ENCODE measurements around the gene WDR88.
A peak's percentile ranks its signal among the peaks of the same experiment; 100 is the strongest.
"Not testable (repeated sequence)": the region's sequence is repeated elsewhere in the genome, so short reads cannot be mapped to it uniquely, and the experiment has no call there.

The WDR88 gene

DNA sequence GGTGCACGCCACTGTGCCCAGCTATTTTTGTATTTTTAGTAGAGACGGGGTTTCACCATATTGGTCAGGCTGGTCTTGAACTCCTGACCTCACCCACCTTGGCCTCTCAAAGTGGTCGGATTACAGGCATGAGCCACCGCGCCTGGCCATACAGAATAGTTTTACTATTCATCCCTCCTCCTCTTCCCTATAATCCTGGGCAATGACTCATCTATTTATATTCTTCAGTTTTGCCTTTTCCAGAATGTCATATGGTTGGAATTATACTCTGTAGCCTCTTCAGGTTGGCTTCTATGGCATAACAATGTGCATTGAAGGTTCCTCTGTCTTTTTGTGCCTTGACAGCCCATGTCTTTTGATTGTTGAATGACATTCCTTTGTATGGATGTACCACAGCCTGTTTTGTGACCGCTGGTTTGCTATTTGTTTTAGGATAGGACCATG is 40.0 kb downstream of the WDR88 start:
- DNase-seq (ENCODE audit: low spot score) = peak; percentile 46

DNA sequence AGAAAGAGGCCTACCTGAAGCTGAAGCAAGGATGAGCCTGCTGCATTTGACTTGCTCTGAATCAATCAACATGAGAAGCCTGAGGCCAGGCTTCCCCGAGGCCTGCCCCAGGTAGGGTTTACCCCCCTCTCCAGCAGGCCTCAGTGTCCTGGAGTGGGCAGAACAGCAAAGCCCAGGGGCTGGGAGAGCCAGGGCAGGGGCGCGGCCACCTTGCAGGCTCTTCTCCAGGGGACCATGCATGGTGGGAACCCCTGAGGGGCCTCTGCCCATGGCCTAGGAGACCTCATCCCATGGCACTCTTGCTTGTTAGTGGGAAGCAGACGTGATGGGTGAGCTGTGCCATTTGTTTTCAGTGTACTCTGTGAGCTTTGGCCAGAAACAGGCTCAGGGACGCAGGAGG is 42.3 kb downstream of the WDR88 start:
- DNase-seq (ENCODE audit: low spot score) = no peak

DNA sequence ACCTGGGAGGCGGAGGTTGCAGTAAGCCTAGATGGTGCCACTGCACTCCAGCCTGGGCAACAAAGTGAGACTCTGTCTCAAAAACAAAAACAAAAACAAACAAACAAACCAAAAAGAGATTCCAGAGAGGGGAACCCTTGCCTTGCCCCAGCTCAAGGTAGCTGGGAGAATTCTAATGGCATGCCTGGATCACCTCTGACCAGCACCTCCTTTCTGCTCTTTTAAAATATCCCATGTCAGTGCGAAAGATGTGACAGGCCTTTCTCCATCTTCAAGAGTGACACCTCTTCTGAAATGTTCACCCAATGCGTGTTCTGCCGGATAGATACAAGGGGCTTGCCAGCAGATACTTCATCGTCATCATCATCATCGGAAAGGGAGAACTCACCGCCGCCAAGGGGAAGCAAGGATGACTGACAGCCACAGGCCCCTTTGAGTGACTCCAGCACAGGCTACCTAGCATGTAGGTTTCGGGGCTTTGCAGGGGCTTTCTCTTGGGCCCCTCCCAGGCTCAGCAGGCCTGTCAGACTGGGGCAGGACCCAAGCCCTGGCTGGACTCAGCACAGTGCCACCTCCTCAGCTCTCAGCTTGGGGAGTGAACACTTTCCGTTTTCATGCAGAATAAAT is 43.4 kb downstream of the WDR88 start:
- DNase-seq (ENCODE audit: low spot score) = no peak

DNA sequence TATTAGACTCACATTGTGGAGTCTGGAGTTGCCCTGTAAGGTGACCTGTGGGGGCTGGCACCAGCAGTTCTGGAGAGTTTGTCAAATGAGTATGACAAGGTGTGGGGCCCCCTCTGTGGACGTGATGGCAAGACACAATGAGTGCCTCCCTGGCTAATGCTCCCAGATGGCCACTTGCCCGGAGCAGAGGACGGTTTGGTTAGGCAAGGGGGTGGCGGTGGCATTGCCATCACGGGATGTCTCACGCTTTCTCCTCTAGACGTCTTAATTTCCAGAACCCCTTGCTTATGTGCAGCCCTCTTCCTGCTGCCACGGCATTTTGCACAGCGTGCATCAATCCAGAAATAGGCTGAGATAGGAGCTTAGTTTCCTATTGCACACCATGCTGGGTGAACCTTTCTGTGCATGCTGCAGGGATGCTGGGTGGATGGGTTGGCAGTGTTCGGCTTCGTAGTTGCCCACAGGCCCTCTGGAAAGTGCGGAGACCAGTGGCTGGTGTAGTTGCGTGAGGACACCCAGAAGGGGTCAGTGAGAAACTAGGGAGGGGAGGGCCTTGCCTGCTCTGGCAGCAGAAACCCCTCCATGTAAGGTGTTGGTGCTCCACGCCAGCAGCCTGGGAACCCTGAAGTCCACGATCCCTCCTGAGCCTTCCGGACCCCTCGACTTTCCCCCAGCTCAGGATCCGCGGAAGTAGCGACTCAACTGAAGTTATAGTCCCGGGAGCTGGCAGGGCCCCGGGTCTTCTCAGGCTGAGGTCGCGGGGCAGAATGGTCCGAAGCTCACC is 44.2 kb downstream of the WDR88 start:
- peak; percentile 67 for DNase-seq (ENCODE audit: low spot score)

DNA sequence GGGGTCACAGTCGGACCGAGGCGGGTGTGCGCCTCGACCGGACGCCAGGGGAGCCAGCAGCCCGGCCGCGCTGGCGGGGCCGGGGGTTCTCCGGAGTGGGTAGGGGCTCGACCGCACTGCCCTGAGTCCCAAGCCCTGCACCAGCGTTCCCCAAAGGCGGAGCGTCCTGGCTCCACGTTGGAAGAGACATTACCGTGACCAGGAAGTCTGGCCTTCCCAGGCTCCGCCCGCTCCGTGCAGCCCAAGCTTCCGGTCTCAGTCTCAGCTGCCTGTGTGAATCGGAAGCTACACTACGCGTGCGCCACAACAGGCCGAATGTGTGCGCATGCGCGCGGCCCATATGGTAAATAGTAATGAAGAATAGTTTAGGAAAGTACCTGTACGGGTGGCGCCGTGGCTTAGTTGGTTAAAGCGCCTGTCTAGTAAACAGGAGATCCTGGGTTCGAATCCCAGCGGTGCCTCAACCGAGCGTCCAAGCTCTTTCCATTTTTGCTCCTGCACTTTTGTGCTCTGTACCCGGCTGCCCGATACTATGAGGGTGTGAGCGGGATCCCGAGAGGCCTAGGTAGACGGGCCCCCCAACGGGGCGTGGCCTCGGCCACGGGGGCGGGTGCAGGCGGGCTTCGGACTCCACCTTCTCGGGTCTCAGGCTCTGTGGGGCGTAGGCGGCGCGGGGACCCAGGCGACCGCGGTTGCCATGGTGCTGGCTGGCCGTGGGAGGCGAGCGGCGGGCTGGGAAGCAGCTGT is 44.9 kb downstream of the WDR88 start:
- peak; percentile 97 for DNase-seq (ENCODE audit: low spot score)

DNA sequence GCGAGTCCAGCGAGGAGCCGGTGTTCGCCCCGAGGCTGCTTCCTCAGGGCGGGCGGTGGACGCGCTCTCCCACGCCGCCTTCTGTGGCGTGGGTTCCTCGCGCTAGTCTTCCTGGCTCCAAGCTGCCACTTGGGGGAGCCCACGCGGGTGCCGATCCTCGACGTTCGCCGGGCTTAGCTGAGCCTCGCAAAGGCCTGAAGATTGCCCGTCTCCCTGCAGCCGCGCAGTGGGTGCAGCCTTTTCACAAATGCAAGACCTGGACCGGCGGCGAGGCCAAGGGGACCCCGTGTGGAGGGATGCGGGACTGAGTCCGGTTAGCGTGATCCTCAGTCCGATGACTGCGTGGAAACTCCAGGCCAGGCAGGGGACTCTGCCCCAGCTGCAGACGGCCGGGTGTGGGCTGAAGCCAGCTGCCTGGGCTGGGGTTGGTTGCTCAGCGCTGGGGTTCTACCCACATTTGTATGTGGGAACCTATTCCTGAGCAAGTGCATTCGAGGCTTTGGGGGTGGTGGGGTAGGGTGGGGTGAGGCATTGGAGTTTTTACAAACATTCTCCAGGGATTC is 45.6 kb downstream of the WDR88 start:
- peak; percentile 75 for DNase-seq (ENCODE audit: low spot score)

DNA sequence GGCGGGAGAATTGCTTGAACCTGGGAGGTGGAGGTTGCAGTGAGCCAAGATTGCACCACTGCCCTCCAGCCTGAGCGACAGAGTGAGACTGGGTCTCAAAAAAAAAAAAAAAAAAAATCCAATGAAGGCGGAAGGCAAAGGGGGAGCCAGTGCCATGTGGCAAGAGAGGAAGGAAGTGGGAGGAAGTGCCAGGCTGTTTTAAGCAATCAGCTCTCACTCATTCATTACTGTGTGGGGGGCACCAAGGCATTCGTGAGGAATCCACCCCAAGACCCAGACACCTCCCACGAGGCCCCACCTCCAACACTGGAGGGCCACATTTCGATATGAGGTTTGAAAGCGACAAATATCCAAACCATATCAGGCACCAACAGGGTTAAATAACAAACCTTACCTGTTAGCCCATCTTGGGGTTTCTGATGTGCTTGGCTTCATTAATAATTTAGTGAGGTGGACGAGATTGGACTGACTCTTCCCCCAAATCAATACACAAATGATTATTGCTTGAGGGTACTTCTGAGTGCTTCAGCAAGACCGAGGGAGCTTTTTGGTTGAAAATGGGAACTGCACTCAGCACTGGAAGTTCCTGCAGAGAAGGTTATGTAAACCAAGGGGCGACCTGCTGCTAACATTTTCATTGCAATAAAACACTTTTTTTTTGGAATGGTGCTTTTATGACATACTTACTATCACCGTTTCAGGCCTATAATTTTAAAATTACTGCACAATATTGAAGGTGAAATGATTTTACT is 54.7 kb downstream of the WDR88 start:
- DNase-seq (ENCODE audit: low spot score) = no peak

DNA sequence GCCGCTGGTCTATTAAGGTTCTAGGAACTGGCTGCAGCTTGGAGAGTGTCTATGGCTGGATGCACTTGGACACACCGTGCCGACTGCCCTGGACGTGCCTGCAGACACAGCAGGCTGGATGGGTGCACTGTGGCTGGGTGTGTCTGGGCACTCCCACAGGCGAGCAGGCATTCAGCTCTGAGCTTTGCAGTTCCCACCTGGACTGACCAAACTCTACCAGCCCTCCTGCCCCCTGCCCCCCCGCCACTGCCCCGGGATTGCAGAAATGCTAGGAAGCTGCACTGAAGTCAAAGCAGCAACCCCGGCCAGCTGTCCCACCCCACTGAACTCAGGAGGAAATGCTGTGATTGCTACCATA is 55.2 kb downstream of the WDR88 start:
- no peak for DNase-seq (ENCODE audit: low spot score)

DNA sequence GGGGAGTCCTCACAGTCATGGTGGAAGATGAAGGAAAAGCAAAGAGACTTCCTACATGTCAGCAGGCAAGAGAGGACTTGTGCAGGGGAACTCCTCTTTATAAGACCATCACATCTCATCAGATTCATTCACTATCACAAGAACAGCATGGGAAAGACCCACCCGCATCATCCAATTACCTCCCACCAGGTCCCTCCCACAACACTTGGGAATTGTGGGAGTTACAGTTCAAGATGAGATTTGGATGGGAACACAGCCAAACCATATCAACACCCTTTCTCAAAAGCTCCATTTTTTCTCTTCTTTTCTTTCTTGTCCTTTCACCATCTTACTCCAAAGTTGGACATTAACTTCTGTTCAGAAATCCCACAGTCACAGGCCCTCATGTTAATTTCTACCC is 57.5 kb downstream of the WDR88 start:
- DNase-seq (ENCODE audit: low spot score) = no peak

DNA sequence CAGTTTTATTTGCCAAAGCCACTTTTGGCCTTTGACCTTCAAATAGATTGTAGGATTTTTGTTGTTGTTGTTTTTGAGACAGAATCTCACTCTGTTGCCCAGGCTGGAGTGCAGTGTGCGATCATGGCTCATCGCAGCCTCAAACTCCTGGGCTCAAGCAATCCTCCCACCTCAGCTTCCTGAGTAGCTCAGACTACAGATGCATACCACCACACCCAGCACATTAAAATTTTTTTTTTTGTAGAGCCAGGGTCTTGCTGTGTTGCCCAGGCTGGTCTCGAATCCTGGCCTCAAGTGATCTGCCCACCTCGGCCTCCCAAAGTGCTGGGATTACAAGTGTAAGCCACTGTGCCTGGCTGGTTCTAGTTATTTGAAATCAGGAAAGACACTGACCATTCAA is 59.2 kb downstream of the WDR88 start:
- DNase-seq (ENCODE audit: low spot score) = not testable (repeated sequence)

DNA sequence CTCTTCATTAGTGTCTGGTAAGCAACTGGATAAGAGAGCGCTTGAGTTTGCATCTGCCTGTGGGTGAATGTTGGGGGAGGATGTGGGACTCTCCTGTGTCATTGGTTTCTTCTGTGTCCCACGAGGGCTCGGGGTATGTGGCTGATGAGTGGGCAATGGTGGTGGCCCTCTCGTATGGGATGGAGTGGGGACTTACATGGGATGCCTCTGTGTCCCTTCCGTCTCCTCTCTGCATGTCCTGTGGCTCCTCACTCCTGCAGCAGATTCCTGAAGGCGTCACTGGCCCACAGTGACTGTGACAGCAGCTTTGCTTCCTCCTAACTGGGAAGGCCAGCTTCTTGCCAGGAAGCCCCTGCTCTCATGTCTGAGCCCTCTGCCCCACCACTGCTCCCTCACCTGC is 59.6 kb downstream of the WDR88 start:
- DNase-seq (ENCODE audit: low spot score) = no peak

DNA sequence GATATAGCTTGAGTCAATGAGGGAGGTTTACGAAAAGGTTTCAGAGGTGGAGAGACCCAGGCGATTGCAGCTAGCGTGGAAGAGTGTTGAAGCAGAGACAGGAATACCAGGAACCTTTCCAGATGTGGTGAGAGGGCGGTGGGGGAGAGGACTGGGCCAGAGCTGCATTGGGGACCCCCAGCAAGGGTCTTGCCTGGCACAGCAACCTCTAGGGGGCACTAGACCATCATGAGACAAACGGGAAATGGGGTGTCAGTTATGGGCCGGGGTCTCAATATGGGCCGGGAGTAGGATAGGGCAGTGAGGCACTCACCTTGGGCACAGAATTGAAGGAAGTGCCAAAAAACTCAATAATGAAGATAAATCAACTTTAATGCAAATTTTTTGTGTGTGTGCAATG is 60.1 kb downstream of the WDR88 start:
- DNase-seq (ENCODE audit: low spot score) = no peak

DNA sequence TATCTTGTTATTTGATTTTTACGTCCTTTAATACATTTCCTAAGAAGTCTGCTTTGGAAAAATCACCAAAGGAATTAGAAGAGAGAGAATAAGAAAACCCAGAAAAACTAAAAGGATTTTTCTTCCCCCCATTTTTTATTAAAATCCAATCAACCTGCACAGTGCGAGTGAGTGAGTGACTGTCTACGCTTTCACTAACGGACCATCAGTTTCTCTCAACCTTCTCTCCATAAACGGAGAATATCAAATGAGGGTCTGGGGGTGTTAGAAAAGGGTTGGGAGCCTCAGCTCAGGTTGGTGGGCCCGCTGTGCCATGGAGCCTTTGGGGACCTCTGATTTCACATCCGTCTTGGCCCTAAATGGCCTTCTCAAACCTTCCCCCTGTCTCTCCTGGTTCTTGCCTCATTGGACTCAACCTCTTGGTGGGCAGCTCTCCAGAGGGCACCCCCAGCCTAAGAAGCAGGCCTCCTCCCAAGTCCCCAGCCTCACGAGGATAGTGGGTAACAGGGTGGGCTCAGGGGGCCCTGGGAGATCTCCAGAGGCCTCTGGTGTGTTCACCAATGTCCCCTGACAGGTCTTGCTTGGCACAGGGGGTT is 61.5 kb downstream of the WDR88 start:
- DNase-seq (ENCODE audit: low spot score) = no peak

DNA sequence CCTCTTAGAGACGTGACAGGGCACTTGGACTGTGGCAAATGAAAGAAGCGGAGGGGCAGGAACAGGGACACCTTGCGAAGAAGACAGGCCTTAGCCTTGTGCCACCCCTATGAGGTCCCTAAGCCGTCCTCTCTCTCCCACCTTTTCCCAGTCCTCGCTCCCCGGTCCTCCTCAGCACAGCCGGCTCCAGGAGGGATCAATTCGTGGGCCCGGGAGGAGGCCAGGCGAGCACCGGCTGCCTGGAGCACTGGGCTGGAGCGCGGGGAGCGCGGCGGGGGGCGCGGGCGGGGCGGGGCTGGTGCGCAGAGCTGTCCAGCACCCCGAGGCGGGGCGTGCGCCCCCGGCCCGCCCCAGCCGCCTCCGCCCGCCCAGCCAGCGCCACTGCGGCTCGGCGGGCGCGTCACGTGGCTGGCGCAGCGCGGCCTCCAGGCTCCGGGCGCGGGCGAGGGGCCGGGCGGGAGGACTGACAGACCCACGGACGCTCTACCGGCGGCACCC is 62.0 kb downstream of the WDR88 start, which contains the start of gene LRP3:
TSS of gene LRP3 (plus strand) at position 466 of the 498 bp plus-strand sequence. CDS start 456 bp downstream, outside the sequence.
- peak; percentile 40 for DNase-seq (ENCODE audit: low spot score)

DNA sequence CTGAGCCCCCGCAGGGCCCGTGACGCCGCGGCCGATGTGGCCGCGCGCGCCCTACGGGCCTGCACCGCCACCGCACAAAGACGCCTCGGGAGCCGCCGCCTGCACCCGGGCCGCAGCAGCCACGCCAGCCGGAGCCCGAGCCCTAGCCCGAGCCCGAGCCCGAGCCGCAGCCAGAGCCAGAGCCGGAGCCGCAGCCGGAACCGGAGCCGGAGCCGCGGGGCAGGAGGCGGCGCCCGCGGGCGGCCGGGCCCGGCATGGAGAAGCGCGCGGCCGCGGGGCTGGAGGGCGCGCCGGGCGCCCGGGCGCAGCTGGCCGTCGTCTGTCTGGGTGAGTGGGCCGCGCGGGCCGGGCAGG is 62.6 kb downstream of the WDR88 start:
- DNase-seq (ENCODE audit: low spot score) = peak; percentile 11

DNA sequence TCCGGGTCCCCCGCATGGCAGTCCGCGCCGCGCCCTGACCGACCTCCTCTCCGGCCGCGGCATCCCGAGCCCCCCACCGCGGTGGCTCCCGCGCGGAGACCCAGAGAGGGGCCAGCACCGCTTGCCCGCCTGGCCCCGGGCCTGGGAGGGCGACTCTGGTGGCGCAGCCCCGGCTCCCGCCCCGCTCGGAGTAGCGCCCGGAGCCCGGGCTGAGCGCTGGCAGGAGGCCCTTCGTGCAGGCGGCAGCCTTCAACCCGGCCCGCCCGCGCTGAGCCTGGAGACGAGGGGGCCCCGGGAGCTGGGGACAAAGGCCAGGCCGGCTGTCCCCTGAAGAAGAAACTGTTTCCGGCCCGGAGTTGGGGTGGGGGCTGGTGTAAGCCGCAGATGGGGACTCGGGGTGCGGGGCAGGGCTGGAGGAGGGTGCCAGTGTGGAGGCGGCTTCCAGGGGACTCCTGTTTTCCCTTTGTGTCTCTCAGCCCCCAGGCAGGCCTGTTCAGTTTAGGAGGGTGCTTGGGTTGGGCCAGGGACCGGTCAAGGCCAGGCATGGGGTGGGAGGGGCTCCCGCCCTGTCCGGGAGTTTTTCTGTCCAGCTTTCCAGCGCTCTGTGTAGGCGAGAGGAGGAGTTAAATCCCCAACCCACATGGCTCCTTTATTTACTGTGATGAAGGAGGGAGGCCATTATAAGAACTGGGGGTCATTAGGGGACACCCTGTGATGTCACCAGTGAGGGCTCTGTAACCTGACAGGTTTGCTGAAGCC is 63.2 kb downstream of the WDR88 start:
- peak; percentile 62 for DNase-seq (ENCODE audit: low spot score)

DNA sequence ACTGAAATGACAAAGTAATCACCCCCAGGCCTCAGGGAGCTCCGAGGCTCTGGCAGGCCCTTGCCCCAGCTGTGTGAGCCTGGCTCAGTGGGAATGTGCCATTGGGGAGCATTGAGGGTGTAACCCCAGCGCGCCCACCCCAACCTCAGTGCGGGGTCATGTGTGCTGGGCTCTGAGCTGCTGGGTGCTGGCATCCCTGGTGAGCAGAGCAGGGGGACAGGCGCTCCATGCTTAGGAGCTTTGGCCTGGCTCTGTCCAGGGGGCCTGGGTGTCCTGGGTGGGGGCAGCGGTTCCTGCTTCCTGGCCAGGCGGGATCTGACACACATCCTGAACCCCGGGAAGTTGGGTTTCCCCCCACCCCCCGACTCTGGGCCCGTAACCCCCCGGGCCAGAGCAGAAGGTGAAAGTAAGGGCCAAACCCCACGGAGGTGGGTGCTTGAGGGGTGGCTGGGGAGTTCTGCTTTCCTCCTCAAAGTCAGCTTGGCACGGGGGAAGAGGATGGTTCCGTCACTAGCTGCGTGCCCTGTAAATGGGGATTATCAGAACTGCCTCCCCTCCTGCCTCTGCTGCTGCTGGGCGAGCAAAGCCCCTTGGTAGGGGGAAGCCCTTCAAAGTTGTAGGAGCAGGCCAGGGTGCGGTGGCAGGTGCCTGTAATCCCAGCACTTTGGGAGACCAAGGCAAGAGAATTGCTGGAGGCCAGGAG is 63.9 kb downstream of the WDR88 start:
- DNase-seq (ENCODE audit: low spot score) = no peak

DNA sequence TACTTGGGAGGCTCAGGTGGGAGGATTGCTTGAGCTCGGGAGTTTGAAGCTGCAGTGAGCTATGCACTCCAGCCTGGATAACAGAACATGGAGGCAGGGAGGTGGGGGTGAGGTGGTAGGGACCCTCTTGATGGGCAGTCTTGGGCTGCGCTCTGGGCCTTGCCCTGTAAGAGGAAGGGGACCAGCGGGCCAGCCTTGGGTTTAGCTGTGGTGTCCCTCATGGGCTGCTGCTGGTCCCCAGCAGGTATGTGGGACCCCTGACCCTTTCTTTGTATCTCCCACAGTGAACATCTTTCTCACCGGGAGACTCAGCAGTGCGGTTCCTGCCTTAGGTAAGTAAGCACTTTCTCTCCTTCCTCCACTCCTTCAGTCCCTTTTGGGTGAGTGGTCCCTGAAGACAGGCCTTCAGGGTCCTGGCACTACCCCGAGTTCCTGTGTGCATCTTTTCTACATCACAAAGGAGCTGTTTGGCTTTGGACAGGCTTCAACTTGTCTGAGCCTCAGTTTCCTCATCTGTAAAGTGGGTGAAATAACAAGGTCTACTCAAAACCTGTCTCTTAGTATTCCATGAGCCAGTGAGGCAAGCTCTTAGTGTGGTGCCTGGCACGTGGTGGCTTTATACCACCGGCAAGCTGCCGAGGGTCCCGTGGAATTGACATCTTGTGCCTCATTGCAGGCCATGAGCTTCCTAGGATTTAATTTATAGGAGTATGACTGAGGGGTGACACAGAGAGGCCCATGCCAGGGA is 64.7 kb downstream of the WDR88 start:
- DNase-seq (ENCODE audit: low spot score) = no peak

DNA sequence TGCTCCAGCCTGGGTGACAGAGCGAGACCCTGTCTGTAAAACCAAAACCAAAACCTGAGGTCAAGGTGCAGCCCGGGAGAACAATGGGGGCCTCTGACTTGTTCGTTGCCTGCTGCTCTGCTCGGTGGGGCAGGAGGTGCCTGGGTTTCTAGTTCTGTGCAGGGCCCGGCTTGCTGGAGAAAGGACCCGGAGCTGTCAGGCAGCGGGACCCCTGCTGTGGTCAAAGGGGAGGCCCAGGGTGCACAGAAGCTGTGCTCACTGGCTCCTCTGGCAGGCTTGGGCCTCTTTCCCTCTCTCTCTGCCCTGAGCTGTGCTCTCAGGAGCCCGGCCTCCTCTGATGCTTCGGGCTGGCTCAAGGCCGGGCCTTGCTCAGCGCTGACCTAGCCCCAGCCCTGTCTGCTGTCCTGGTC is 65.7 kb downstream of the WDR88 start:
- DNase-seq (ENCODE audit: low spot score) = no peak
